SK-N-SH (cell line): ENCODE results near the gene SPDYC. TPM values are rescaled to one million over a fixed set of nuclear protein-coding genes. Genes with fewer than 3 reads are reported as not detected.

Experiments used
- CTCF ChIA-PET: fragments of 300-600, 350-600 bp; formaldehyde crosslinking; extraction: SDS; loops from one replicate; lab custom pipeline; 2021; lab: Yijun Ruan, JAX
- POLR2A ChIA-PET: fragments of 350-600 bp; sonication (Branson Sonifier 250); formaldehyde crosslinking; extraction: SDS; loops from one replicate; lab custom pipeline; 2020; ENCODE audit warnings: antibody characterized with exemption, inconsistent platforms; lab: Yijun Ruan, JAX
- DNase-seq: peaks from one replicate; pipeline ENCODE4 v3.0.0; 2012
- H2AFZ ChIP-seq: fragments of 200-600 bp; sonication (generic); 2 replicates; pipeline ENCODE4 v1.8.1; 2016; ENCODE audit warnings: antibody characterized with exemption, mild to moderate bottlenecking, low read depth
- H3F3A ChIP-seq: fragments of 200-600 bp; sonication (generic); replicated peaks from 2 replicates; pipeline ENCODE3; 2016; ENCODE audit warnings: antibody characterized with exemption, mild to moderate bottlenecking; ENCODE audit not compliant: insufficient read depth
- H3K27ac ChIP-seq, 2 experiments: fragments of 200-500 bp in 1 of 2; fragments of 200-600 bp in 1 of 2; sonication (Bioruptor generic) in 1 of 2; sonication (generic), shearing (Covaris generic) in 1 of 2; 2 replicates each; pipeline versions ENCODE4 v1.5.1 to v1.6.1; 2014 to 2016; ENCODE audit warnings: low read depth in 2 of 2, inconsistent platforms in 1 of 2, low read length in 1 of 2, mild to moderate bottlenecking in 1 of 2, mixed read lengths in 1 of 2
- H3K27me3 ChIP-seq: fragments of 200-600 bp; sonication (generic), shearing (Covaris generic); 2 replicates; pipeline ENCODE4 v1.6.1; 2016; ENCODE audit warnings: mixed run types; ENCODE audit not compliant: insufficient read depth
- H3K36me3 ChIP-seq, 2 experiments: fragments of 200-500 bp in 1 of 2; fragments of 200-600 bp in 1 of 2; sonication (Bioruptor generic) in 1 of 2; sonication (generic) in 1 of 2; replicated peaks in 1 of 2; 2 replicates each; pipeline versions ENCODE3 to v1.5.1; 2014 to 2016; ENCODE audit warnings: low read length in 1 of 2, mild to moderate bottlenecking in 1 of 2; ENCODE audit not compliant: insufficient read depth in 2 of 2, control insufficient read depth in 1 of 2
- H3K4me1 ChIP-seq, 2 experiments: fragments of 200-500 bp in 1 of 2; fragments of 200-600 bp in 1 of 2; sonication (Bioruptor generic) in 1 of 2; sonication (generic), shearing (Covaris generic) in 1 of 2; 2 replicates each; pipeline versions ENCODE4 v1.5.1 to v1.6.1; 2014 to 2016; ENCODE audit warnings: low read depth in 1 of 2, low read length in 1 of 2, mixed run types in 1 of 2; ENCODE audit not compliant: insufficient read depth in 2 of 2, control insufficient read depth in 1 of 2
- H3K4me2 ChIP-seq: fragments of 200-600 bp; sonication (generic), shearing (Covaris generic); 2 replicates; pipeline ENCODE4 v1.6.1; 2017; ENCODE audit warnings: mixed run types
- H3K4me3 ChIP-seq, 2 experiments: fragments of 200-500 bp in 1 of 2; fragments of 200-600 bp in 1 of 2; sonication (Bioruptor generic) in 1 of 2; sonication (generic), shearing (Covaris generic) in 1 of 2; 2 replicates each; pipeline versions ENCODE4 v1.5.1 to v1.8.1; 2014 to 2016; ENCODE audit warnings: low read depth in 2 of 2, inconsistent platforms in 1 of 2, low read length in 1 of 2, mild to moderate bottlenecking in 1 of 2, mixed read lengths in 1 of 2, moderate library complexity in 1 of 2
- H3K79me2 ChIP-seq: fragments of 200-600 bp; sonication (generic); 2 replicates; pipeline ENCODE4 v1.8.1; 2017; ENCODE audit warnings: mild to moderate bottlenecking; ENCODE audit not compliant: insufficient read depth
- H3K9ac ChIP-seq: fragments of 200-600 bp; sonication (generic); 2 replicates; pipeline ENCODE4 v1.6.1; 2017; ENCODE audit warnings: mixed run types
- H3K9me2 ChIP-seq: fragments of 200-600 bp; sonication (generic); 2 replicates; pipeline ENCODE4 v1.6.1; 2017; ENCODE audit warnings: mixed run types
- H3K9me3 ChIP-seq: fragments of 200-600 bp; sonication (generic); 2 replicates; pipeline ENCODE4 v1.6.1; 2017; ENCODE audit warnings: mixed run types, mild to moderate bottlenecking, moderate library complexity
- H4K20me1 ChIP-seq: fragments of 200-600 bp; sonication (generic); 2 replicates; pipeline ENCODE4 v1.6.1; 2017; ENCODE audit warnings: mild to moderate bottlenecking, mixed run types; ENCODE audit not compliant: insufficient read depth
- ELF1 ChIP-seq: IDR thresholded peaks from 2 replicates; pipeline ENCODE4 v1.4.0; 2012
- EP300 ChIP-seq, 2 experiments: IDR thresholded peaks; 2 replicates each; pipeline versions ENCODE4 v1.4.0 to v1.6.1; 2012; ENCODE audit warnings: borderline replicate concordance in 1 of 2, low read depth in 1 of 2, low read length in 1 of 2
- EZH2phosphoT487 ChIP-seq: fragments of 200-600 bp; sonication (generic); IDR thresholded peaks from 2 replicates; pipeline ENCODE4 v1.6.1; 2017; ENCODE audit warnings: low read depth, mixed run types, mild to moderate bottlenecking, antibody characterized with exemption, moderate library complexity, borderline replicate concordance
- FOXJ3 ChIP-seq: sonication (generic); formaldehyde crosslinking; IDR thresholded peaks from 2 replicates; pipeline ENCODE4 v1.5.1; 2020; ENCODE audit warnings: mild to moderate bottlenecking, missing genetic modification reagents
- GABPA ChIP-seq: IDR thresholded peaks from 2 replicates; pipeline ENCODE4 v1.4.0; 2012; ENCODE audit warnings: low read depth, mild to moderate bottlenecking
- MEF2A ChIP-seq: IDR thresholded peaks from 2 replicates; pipeline ENCODE4 v1.4.0; 2012; ENCODE audit warnings: low read depth, borderline replicate concordance
- NRF1 ChIP-seq: IDR thresholded peaks from 2 replicates; pipeline ENCODE4 v1.6.1; 2012; ENCODE audit warnings: low read depth, mild to moderate bottlenecking, low read length
- RCOR1 ChIP-seq: fragments of 150-350 bp; IDR thresholded peaks from 2 replicates; pipeline ENCODE4 v1.6.1; 2017; ENCODE audit warnings: antibody characterized with exemption, low read length
- TAF1 ChIP-seq: IDR thresholded peaks from 2 replicates; pipeline ENCODE4 v1.6.1; 2012; ENCODE audit warnings: low read depth, mild to moderate bottlenecking, low read length, moderate library complexity, borderline replicate concordance
- TCF12 ChIP-seq: IDR thresholded peaks from 2 replicates; pipeline ENCODE4 v1.4.0; 2012
- YY1 ChIP-seq: IDR thresholded peaks from 2 replicates; pipeline ENCODE4 v1.4.0; 2012; ENCODE audit warnings: low read depth, mild to moderate bottlenecking
- WGBS: methylation state at CpG from one replicate; pipeline ENCODE4 v1.1.6; 2017; ENCODE audit warnings: low lambda C conversion rate; 5-methylcytosine and 5-hydroxymethylcytosine counted together
- polyA plus RNA-seq, 3 experiments: library from polyadenylated mRNA; depleted of rRNA; stranded (reverse); fragments of >200 nt; gene quantifications; 2 replicates each; pipeline ENCODE4 v1.2.3, GENCODE V29; 2012
- TF ChIP-seq, protein P1 (sequence below): fragments of 150-350 bp; IDR thresholded peaks from 2 replicates; pipeline ENCODE4 v1.6.1; 2016; ENCODE audit warnings: mild to moderate bottlenecking, low read depth, low read length
- TF ChIP-seq, protein P2 (sequence below): IDR thresholded peaks from 2 replicates; pipeline ENCODE4 v1.4.0; 2012; ENCODE audit warnings: low read depth, borderline replicate concordance
- TF ChIP-seq, protein P3 (sequence below): IDR thresholded peaks from 2 replicates; pipeline ENCODE4 v1.4.0; 2012; ENCODE audit warnings: low read depth
- TF ChIP-seq, protein P4 (sequence below): IDR thresholded peaks from 2 replicates; pipeline ENCODE4 v1.4.0; 2012; ENCODE audit warnings: low read depth, borderline replicate concordance
- TF ChIP-seq, protein P5 (sequence below): IDR thresholded peaks from 2 replicates; pipeline ENCODE4 v1.6.1; 2012; ENCODE audit warnings: mild to moderate bottlenecking, low read depth, low read length, moderate library complexity

Gene SPDYC
- polyA plus RNA-seq, 1 of the 3 experiments (the other 2 are of a cell fraction) = not detected

DNA sequence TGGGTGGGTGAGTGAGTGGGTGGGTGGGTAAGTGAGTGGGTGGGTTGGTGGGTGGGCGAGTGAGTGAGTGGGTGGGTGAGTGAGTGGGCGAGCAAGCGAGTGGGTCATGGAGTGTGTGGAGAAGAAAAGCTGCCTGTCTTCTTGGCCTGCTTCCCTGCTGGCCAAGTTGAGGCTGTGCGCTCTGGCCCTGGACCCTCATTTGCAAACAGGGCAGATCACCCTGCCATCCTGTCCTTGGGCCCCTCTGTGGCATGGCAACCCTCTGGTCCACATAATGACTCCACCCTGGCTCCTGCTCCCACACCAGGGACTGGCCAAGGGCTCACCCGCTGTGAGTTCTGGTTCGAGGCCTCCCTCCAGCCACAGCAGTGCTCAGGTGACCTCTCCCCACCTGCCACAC lies 46.8 kb downstream of the SPDYC start:
- H3K4me2 ChIP-seq = no peak overlapping the region
- WGBS = 81% methylated on average over 5 of the region's 6 CpGs
- CTCF ChIA-PET = no interaction called here

More for the DNA sequence above, 46.8 kb downstream of the SPDYC start:
- Histone ChIP-seq H2AFZ (no peak overlapping the region), H3K4me3 (no peak overlapping the region), H3K36me3 (peaks cover 0 to under 1% of the 10 kb centered on the region in 2 experiments), H3F3A (peaks cover 3% of the 10 kb centered on the region), H4K20me1 (no peaks in the 10 kb centered on the region), H3K4me1 (peaks cover 0 to 5% of the 10 kb centered on the region in 2 experiments; a peak in 1 of 4 replicates), H3K27me3 (no peaks in the 10 kb centered on the region), H3K27ac (no peak overlapping the region), H3K9ac (no peak overlapping the region), H3K79me2 (no peaks in the 10 kb centered on the region), H3K9me3 (no peaks in the 10 kb centered on the region), H3K9me2 (no peaks in the 10 kb centered on the region)
- no peak for DNase-seq
- POLR2A ChIA-PET = no interaction called here
- TF ChIP-seq TAF1 = no peak
- TF ChIP-seq, protein P1, sequence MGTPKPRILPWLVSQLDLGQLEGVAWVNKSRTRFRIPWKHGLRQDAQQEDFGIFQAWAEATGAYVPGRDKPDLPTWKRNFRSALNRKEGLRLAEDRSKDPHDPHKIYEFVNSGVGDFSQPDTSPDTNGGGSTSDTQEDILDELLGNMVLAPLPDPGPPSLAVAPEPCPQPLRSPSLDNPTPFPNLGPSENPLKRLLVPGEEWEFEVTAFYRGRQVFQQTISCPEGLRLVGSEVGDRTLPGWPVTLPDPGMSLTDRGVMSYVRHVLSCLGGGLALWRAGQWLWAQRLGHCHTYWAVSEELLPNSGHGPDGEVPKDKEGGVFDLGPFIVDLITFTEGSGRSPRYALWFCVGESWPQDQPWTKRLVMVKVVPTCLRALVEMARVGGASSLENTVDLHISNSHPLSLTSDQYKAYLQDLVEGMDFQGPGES = no peak
- TF ChIP-seq FOXJ3 = no peak
- no peak for TF ChIP-seq MEF2A
- no peak for TF ChIP-seq RCOR1
- TF ChIP-seq, protein P2, sequence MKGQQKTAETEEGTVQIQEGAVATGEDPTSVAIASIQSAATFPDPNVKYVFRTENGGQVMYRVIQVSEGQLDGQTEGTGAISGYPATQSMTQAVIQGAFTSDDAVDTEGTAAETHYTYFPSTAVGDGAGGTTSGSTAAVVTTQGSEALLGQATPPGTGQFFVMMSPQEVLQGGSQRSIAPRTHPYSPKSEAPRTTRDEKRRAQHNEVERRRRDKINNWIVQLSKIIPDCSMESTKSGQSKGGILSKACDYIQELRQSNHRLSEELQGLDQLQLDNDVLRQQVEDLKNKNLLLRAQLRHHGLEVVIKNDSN = no peak
- TF ChIP-seq TCF12 = no peak
- TF ChIP-seq, protein P3, sequence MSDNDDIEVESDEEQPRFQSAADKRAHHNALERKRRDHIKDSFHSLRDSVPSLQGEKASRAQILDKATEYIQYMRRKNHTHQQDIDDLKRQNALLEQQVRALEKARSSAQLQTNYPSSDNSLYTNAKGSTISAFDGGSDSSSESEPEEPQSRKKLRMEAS = no peak
- no peak for TF ChIP-seq ELF1
- no peak for TF ChIP-seq YY1
- TF ChIP-seq EP300 (IDR thresholded peaks at IDR 0.05; ENCODE audit: borderline replicate concordance in 1 of 2, low read depth in 1 of 2, low read length in 1 of 2) = no peak
- no peak for TF ChIP-seq NRF1
- no peak for TF ChIP-seq EZH2phosphoT487
- no peak for TF ChIP-seq GABPA
- TF ChIP-seq, protein P4, sequence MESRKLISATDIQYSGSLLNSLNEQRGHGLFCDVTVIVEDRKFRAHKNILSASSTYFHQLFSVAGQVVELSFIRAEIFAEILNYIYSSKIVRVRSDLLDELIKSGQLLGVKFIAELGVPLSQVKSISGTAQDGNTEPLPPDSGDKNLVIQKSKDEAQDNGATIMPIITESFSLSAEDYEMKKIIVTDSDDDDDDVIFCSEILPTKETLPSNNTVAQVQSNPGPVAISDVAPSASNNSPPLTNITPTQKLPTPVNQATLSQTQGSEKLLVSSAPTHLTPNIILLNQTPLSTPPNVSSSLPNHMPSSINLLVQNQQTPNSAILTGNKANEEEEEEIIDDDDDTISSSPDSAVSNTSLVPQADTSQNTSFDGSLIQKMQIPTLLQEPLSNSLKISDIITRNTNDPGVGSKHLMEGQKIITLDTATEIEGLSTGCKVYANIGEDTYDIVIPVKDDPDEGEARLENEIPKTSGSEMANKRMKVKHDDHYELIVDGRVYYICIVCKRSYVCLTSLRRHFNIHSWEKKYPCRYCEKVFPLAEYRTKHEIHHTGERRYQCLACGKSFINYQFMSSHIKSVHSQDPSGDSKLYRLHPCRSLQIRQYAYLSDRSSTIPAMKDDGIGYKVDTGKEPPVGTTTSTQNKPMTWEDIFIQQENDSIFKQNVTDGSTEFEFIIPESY = no peak
- TF ChIP-seq, protein P5, sequence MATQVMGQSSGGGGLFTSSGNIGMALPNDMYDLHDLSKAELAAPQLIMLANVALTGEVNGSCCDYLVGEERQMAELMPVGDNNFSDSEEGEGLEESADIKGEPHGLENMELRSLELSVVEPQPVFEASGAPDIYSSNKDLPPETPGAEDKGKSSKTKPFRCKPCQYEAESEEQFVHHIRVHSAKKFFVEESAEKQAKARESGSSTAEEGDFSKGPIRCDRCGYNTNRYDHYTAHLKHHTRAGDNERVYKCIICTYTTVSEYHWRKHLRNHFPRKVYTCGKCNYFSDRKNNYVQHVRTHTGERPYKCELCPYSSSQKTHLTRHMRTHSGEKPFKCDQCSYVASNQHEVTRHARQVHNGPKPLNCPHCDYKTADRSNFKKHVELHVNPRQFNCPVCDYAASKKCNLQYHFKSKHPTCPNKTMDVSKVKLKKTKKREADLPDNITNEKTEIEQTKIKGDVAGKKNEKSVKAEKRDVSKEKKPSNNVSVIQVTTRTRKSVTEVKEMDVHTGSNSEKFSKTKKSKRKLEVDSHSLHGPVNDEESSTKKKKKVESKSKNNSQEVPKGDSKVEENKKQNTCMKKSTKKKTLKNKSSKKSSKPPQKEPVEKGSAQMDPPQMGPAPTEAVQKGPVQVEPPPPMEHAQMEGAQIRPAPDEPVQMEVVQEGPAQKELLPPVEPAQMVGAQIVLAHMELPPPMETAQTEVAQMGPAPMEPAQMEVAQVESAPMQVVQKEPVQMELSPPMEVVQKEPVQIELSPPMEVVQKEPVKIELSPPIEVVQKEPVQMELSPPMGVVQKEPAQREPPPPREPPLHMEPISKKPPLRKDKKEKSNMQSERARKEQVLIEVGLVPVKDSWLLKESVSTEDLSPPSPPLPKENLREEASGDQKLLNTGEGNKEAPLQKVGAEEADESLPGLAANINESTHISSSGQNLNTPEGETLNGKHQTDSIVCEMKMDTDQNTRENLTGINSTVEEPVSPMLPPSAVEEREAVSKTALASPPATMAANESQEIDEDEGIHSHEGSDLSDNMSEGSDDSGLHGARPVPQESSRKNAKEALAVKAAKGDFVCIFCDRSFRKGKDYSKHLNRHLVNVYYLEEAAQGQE = no peak
